ENCODE data around the gene KLHL40.
"Not testable (repeated sequence)": the region's sequence is repeated elsewhere in the genome, so short reads cannot be mapped to it uniquely, and the experiment has no call there.

KLHL40 gene

DNA sequence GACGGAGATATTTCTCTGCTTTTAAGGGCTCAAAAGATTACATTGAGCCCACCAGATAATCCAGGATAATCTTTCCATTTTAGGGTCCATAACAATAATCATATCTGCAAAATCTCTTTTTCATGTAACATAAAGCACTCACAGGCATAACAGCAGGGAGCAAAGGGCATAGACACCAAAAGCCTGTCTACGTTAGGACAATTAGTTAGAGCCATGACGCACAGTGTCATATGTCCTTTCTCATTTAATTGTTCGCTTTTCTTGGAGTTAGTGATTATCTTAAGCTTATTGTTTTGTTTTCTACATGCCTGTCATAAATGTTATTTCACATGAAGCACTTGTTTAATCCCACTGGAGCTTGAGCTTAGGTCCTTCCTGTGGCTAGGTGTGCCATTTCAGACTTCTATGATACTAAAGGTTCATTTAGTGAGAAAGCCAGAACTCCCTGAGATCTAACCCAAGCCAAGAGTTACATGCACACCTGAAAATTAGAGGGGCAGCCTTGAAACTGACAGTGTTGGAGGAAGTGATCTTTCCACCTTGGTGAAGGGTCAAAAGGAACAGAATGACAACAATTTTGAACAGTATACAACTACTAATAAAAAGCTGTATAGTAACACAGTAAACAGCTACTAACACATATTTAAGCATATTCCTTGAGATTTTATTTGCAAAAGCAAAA, 29.0 kb downstream of the KLHL40 start:
- in situ Hi-C loops (cut with HindIII; ENCODE audit: low sequenced_read_pairs) = loop anchor here (5.0 kb wide), 1 partner anchor 43 kb away; no protein-coding TSS in a partner anchor

DNA sequence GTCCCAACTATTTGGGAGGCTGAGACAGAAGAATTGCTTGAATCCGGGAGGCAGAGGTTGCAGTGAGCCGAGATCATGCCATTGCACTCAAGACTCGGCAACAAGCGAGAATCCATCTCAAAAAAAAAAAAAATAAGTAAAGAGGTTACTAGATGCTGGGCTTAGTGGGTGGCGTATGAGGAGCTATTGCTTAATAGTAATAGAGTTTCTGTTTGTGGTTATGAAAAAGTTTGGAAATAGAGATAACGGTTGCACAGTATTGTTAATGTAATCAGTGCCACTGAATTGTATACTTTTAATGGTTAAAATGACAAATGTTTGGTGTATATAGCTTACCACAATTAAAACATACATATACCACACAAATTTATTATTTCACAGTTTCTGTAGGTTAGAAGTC, 32.0 kb downstream of the KLHL40 start:
- in situ Hi-C loops (cut with HindIII; ENCODE audit: low sequenced_read_pairs) = no loop called here

DNA sequence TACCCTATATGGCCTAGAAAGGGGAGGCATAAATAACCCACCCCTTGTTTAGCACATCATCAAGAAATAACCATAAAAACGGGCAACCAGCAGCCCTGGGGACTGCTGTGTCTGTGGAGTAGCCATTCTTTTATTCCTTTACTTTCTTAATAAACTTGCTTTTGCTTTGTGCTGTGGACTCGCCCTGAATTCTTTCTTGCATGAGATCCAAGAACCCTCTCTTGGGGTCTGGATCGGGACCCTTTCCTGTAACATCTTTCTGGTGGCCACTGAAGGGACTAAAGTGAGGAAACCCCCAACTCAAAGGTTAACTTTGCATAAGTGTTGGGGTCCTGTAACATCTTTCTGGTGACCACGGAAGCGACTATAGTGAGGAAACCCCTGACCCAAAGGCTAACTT, 33.0 kb downstream of the KLHL40 start:
- in situ Hi-C loops (cut with HindIII; ENCODE audit: low sequenced_read_pairs) = no loop called here

DNA sequence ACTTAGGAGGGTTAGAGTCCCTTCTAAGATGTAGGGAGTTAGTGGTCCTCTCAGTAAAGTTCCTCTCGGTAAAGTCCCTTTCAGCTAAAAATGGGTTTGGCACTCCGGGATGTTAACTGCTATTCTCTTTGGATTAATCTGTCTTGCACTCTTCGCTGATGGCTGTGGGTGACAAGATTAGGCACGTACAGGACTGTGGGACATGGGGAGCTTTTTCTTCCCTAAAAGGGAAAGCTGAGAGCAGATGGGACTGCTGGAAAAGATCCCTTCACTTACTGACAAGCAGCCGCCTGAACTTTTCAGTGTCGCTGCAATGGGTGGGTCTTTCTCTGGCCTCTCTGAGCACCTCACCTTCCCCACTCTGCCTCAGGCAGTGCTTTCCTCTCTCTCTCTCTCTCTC, 33.7 kb downstream of the KLHL40 start:
- in situ Hi-C loops (cut with HindIII; ENCODE audit: low sequenced_read_pairs) = no loop called here

GRCh38 chr3:42720126-42720525, 34.8 kb downstream of the KLHL40 start:
- in situ Hi-C loops (cut with HindIII; ENCODE audit: low sequenced_read_pairs) = no loop called here

- in situ Hi-C loops (cut with HindIII; ENCODE audit: low sequenced_read_pairs) = no loop called here
Measured at GRCh38 chr3:42721690-42722089, 36.4 kb downstream of the KLHL40 start.

GRCh38 chr3:42722442-42722841, 37.1 kb downstream of the KLHL40 start:
- in situ Hi-C loops (cut with HindIII; ENCODE audit: low sequenced_read_pairs) = not testable (repeated sequence)

DNA sequence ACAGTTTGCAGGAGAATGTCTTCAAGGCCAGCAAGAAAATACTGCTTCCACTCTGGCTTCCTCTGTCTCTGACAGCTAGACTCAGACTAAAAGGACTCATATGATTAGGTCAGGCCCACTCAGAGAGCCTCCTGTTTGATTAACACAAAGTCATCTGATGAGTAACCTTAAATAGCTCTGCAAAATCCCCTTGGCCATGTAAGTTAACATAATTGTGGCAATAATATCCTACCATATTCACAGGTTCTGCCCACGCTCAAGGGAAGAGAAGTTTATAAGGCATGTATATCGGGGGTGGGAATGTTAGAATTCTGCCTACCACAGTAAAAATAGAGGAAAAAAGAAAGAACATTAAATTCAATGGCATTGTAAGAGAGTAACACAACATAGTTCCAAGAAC, 37.9 kb downstream of the KLHL40 start:
- in situ Hi-C loops (cut with HindIII; ENCODE audit: low sequenced_read_pairs) = no loop called here

GRCh38 chr3:42725454-42725853, 40.1 kb downstream of the KLHL40 start:
- in situ Hi-C loops (cut with HindIII; ENCODE audit: low sequenced_read_pairs) = no loop called here

- in situ Hi-C loops (cut with HindIII; ENCODE audit: low sequenced_read_pairs) = no loop called here
Measured at GRCh38 chr3:42728056-42728455, 42.7 kb downstream of the KLHL40 start.

- in situ Hi-C loops (cut with HindIII; ENCODE audit: low sequenced_read_pairs) = no loop called here
Measured at GRCh38 chr3:42728668-42729364, 43.5 kb downstream of the KLHL40 start.

DNA sequence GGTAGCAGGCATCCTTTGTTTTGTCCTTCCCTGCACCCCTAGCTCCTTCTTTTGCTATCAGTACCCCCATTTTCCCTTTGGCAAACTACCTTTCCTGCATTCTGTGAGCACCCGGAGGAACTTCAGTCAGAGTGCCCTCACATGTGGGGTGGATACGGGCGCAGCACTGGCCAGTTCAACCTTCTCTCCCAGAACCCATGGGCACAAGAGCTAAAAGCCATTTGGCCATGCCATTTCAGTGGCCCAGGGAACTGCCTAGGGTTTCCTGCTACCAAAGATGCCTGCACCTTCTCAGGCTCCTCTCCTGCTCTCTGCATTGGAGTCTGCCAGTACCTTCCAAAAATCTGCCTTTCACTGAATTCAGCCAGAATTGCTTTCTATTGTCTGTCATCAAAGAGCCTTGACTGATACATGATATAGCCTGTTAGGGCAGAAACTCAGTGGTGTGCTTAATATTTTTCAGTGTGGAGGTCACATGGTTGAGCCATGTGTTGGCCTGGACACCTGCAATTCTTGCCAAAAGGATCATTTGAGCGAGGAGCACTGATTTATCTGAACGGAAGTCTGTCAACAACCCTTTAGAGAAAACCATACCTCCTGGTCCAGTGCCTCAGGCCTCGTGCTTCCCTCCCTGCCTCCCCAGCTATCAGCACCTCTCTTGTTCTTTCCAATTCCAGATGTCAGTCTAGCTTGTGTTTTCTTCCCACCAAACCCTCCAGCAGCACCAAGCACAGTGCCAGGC, 44.2 kb downstream of the KLHL40 start:
- in situ Hi-C loops (cut with HindIII; ENCODE audit: low sequenced_read_pairs) = no loop called here

GRCh38 chr3:42730294-42730693, 45.0 kb downstream of the KLHL40 start:
- in situ Hi-C loops (cut with HindIII; ENCODE audit: low sequenced_read_pairs) = no loop called here

GRCh38 chr3:42730706-42731420, 45.5 kb downstream of the KLHL40 start:
- in situ Hi-C loops (cut with HindIII; ENCODE audit: low sequenced_read_pairs) = no loop called here

- in situ Hi-C loops (cut with HindIII; ENCODE audit: low sequenced_read_pairs) = no loop called here
Measured at GRCh38 chr3:42731476-42732195, 46.3 kb downstream of the KLHL40 start.

GRCh38 chr3:42732196-42732828, 47.0 kb downstream of the KLHL40 start:
- in situ Hi-C loops (cut with HindIII; ENCODE audit: low sequenced_read_pairs) = no loop called here

DNA sequence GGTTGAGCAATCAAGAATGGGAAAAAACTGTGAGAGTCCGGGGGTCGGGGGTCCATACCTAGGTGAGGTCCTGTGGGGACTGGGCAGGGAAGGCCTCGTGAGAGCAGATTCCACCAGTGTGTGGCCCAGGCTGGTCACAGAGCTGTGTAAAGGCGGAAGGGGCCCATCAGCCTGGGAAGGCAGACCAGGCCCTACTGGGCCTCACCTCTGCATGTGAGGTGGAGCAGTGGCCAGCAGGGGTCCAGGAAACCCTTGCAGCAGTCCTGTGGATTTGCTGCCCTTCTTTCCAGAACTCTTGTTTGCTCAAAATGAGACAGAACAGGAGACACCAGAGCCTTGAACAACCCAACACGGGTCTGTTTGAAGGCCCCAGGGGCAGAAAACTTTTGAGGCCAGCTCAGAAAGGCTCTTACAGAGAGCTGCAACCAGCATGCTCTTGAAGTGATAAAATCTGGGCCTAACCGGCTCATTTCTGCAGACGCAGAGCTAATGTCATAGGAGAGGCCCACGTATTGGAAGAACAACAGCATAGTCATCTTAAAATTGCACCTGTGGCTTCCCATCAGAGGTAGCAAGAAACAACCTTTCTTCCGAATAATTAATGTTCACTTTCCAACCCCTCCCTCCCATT, 47.6 kb downstream of the KLHL40 start:
- in situ Hi-C loops (cut with HindIII; ENCODE audit: low sequenced_read_pairs) = no loop called here

GRCh38 chr3:42733501-42734262, 48.3 kb downstream of the KLHL40 start:
- in situ Hi-C loops (cut with HindIII; ENCODE audit: low sequenced_read_pairs) = no loop called here

GRCh38 chr3:42734263-42734860, 49.0 kb downstream of the KLHL40 start:
- in situ Hi-C loops (cut with HindIII; ENCODE audit: low sequenced_read_pairs) = no loop called here

All from DLD1 (cell line).